B cell (primary cell): ENCODE data around the gene PDP2. TPM values are rescaled to one million over a fixed set of nuclear protein-coding genes. Genes with fewer than 3 reads are reported as not detected.

ENCODE experiments used
- ATAC-seq: fragments of 200-7000 bp; cut with Tn5 transposase; one replicate; pipeline ENCODE4 v1.10.0; 2021; ENCODE audit warnings: low read depth, mild to moderate bottlenecking, moderate number of reproducible peaks, moderate library complexity
- CTCF ChIA-PET: fragments of 350-600 bp; sonication (Branson Sonifier 250); formaldehyde crosslinking; loops from one replicate; lab custom pipeline; 2021; ENCODE audit warnings: antibody characterized with exemption, inconsistent platforms; lab: Charles Lee
- POLR2A ChIA-PET: fragments of 350-600 bp; sonication (Branson Sonifier 250); formaldehyde crosslinking; loops from one replicate; lab custom pipeline; 2021; ENCODE audit warnings: antibody characterized with exemption; lab: Charles Lee
- DNase-seq: peaks from one replicate; pipeline ENCODE4 v3.0.0; 2013
- H2AFZ ChIP-seq: 2 replicates; pipeline ENCODE4 v1.6.1; 2012; ENCODE audit warnings: mild to moderate bottlenecking, low read depth, low read length; ENCODE audit not compliant: insufficient read depth, poor library complexity, severe bottlenecking
- H3K27ac ChIP-seq, 2 donors: 1 replicate in 1 of 2; 2 replicates in 1 of 2; pipeline ENCODE4 v1.5.1; 2012 to 2013; ENCODE audit warnings: low read length in 2 of 2, mild to moderate bottlenecking in 2 of 2, moderate library complexity in 1 of 2
- H3K27me3 ChIP-seq, 4 experiments: fragments of 200-600 bp in 1 of 4; sonication (generic) in 1 of 4; replicated peaks in 1 of 4; 1 replicate in 2 of 4; 2 replicates in 2 of 4; pipeline versions ENCODE4 v1.6.1 to v1.7.0; 2013 to 2016; ENCODE audit warnings: low read length in 3 of 4, mild to moderate bottlenecking in 2 of 4, mixed read lengths in 1 of 4, moderate library complexity in 1 of 4; ENCODE audit not compliant: insufficient read depth in 4 of 4, control insufficient read depth in 3 of 4; ENCODE audit errors: control extremely low read depth in 1 of 4
- H3K36me3 ChIP-seq, 2 experiments: replicated peaks in 1 of 2; 1 replicate in 1 of 2; 2 replicates in 1 of 2; pipeline versions ENCODE4 v1.6.1 to v1.7.1; 2013; ENCODE audit warnings: low read length in 1 of 2; ENCODE audit not compliant: insufficient read depth in 2 of 2, control insufficient read depth in 1 of 2; ENCODE audit errors: control extremely low read depth in 1 of 2, extremely low read depth in 1 of 2
- H3K4me1 ChIP-seq, 2 donors: fragments of 200-600 bp in 1 of 2; sonication (generic) in 1 of 2; 1 replicate in 1 of 2; 2 replicates in 1 of 2; pipeline versions ENCODE4 v1.5.1 to v1.6.1; 2013 to 2017; ENCODE audit warnings: low read length in 2 of 2; ENCODE audit not compliant: control insufficient read depth in 2 of 2, insufficient read depth in 2 of 2
- H3K4me2 ChIP-seq: replicated peaks from 2 replicates; pipeline ENCODE3; 2012; ENCODE audit warnings: mild to moderate bottlenecking, low read depth, low read length; ENCODE audit not compliant: poor library complexity, severe bottlenecking
- H3K4me3 ChIP-seq, 5 experiments: fragments of 200-600 bp in 1 of 5; sonication (generic) in 1 of 5; 1 replicate in 3 of 5; 2 replicates in 2 of 5; pipeline versions ENCODE4 v1.5.1 to v1.7.0; 2011 to 2016; ENCODE audit warnings: low read length in 4 of 5, mild to moderate bottlenecking in 4 of 5, low read depth in 2 of 5, control low read depth in 1 of 5, moderate library complexity in 1 of 5; ENCODE audit not compliant: insufficient read depth in 1 of 5; ENCODE audit errors: control extremely low read depth in 1 of 5, extremely low read depth in 1 of 5
- H3K79me2 ChIP-seq: fragments of 200-600 bp; sonication (generic); one replicate; pipeline ENCODE4 v1.6.0; 2016; ENCODE audit warnings: low read length; ENCODE audit not compliant: control insufficient read depth, insufficient read depth
- H3K9ac ChIP-seq: fragments of 200-600 bp; sonication (generic); 2 replicates; pipeline ENCODE4 v1.6.1; 2017; ENCODE audit warnings: mild to moderate bottlenecking, low read length, moderate library complexity
- H3K9me3 ChIP-seq, 3 donors: one replicate each; pipeline versions ENCODE4 v1.6.1 to v1.7.1; 2013; ENCODE audit warnings: low read length in 2 of 3; ENCODE audit not compliant: control insufficient read depth in 2 of 3, insufficient read depth in 1 of 3; ENCODE audit errors: control extremely low read depth in 1 of 3
- H4K20me1 ChIP-seq: 2 replicates; pipeline ENCODE4 v1.6.0; 2012; ENCODE audit warnings: mild to moderate bottlenecking, low read length; ENCODE audit not compliant: insufficient read depth, control insufficient read depth, poor library complexity, severe bottlenecking
- H3K27ac Mint-ChIP-seq: one replicate; pipeline ENCODE4 v1.8.0; 2021; ENCODE audit warnings: mixed read lengths
- H3K27me3 Mint-ChIP-seq: one replicate; pipeline ENCODE4 v1.8.0; 2021; ENCODE audit warnings: mixed read lengths
- H3K4me1 Mint-ChIP-seq: one replicate; pipeline ENCODE4 v1.8.0; 2021; ENCODE audit warnings: mixed read lengths
- H3K4me3 Mint-ChIP-seq: one replicate; pipeline ENCODE4 v1.8.0; 2021; ENCODE audit warnings: mixed read lengths
- H3K9me3 Mint-ChIP-seq: one replicate; pipeline ENCODE4 v1.8.0; 2022; ENCODE audit warnings: mixed read lengths; ENCODE audit not compliant: insufficient read depth
- CTCF ChIP-seq: fragments of 200-600 bp; IDR thresholded peaks from one replicate; pipeline ENCODE4 v1.8.0; 2022; ENCODE audit warnings: antibody characterized with exemption, mild to moderate bottlenecking
- EZH2 ChIP-seq: IDR thresholded peaks from 2 replicates; pipeline ENCODE4 v1.6.1; 2012; ENCODE audit warnings: borderline replicate concordance, low read depth, mild to moderate bottlenecking, moderate library complexity, low read length; ENCODE audit not compliant: insufficient read depth, poor library complexity, severe bottlenecking
- WGBS: methylation state at CpG from one replicate; pipeline ENCODE4 v1.1.5; 2013; ENCODE audit warnings: missing lambda C conversion rate; ENCODE audit not compliant: insufficient coverage; 5-methylcytosine and 5-hydroxymethylcytosine counted together
- intact Hi-C: fragments of 100-400 bp; cut with micrococcal nuclease; formaldehyde crosslinking; loops from one replicate; pipeline ENCODE4 v1.10.0; 2022
- polyA plus RNA-seq: library from polyadenylated mRNA; depleted of rRNA; stranded (reverse); fragments of >200 nt; gene quantifications from 2 replicates; pipeline ENCODE4 v1.2.3, GENCODE V29; 2012
- total RNA-seq, 2 donors: library from RNA; stranded (reverse); fragments of 120-200 nt in 1 of 2; gene quantifications; 1 replicate in 1 of 2; 2 replicates in 1 of 2; pipeline versions ENCODE4 v1.2.3 to v1.2.4, GENCODE V29; 2013 to 2022

The PDP2 gene
- total and polyA plus RNA-seq, 2 donors (not counting 1 experiment from before 2014, with no cell fraction given): 1.9 to 18.7 TPM

- 84% methylated on average over 10 of the region's 11 CpGs for WGBS
- Histone ChIP-seq H3K9ac (no peak overlapping the region), H3K79me2 (no peaks in the 10 kb centered on the region), H4K20me1 (no peaks in the 10 kb centered on the region), H3K27me3 (no peaks in the 10 kb centered on the region), H3K9me3 (no peaks in the 10 kb centered on the region), H3K4me2 (no peak overlapping the region), H3K36me3 (no peaks in the 10 kb centered on the region), H3K27ac (no peak overlapping the region), H3K4me1 (no peaks in the 10 kb centered on the region), H2AFZ (no peak overlapping the region), H3K4me3 (no peak overlapping the region)
- Mint-ChIP-seq H3K4me3 (no peak overlapping the region), H3K27me3 (no peaks in the 10 kb centered on the region), H3K9me3 (no peaks in the 10 kb centered on the region), H3K4me1 (no peaks in the 10 kb centered on the region), H3K27ac (no peak overlapping the region)
- no peak for ATAC-seq
- POLR2A ChIA-PET: no interaction called here
- DNase-seq: no peak
- CTCF ChIA-PET: no interaction called here
- TF ChIP-seq CTCF (no peak), EZH2 (no peak)
- intact Hi-C loops: no loop called here
Measured at GRCh38 chr16:66905633-66906539, 25.6 kb downstream of the PDP2 start.
